ENCODE measurements around the gene B4GALT5.

Gene B4GALT5

GRCh38 chr20:49602345-49603208 is 111.1 kb downstream of the B4GALT5 start:
- DNase-seq, result no peak

GRCh38 chr20:49601153-49601924 is 112.3 kb downstream of the B4GALT5 start:
- no peak for DNase-seq

- DNase-seq, result no peak
Observed at GRCh38 chr20:49599746-49600113, 113.9 kb downstream of the B4GALT5 start.

GRCh38 chr20:49597825-49598395 is 115.8 kb downstream of the B4GALT5 start:
- DNase-seq, result no peak

GRCh38 chr20:49595811-49596561 is 117.7 kb downstream of the B4GALT5 start:
- no peak for DNase-seq

- no peak for DNase-seq
Observed at GRCh38 chr20:49595346-49595745, 118.3 kb downstream of the B4GALT5 start.

- DNase-seq, result no peak
Observed at GRCh38 chr20:49594931-49595315, 118.8 kb downstream of the B4GALT5 start.

GRCh38 chr20:49594143-49594930 is 119.3 kb downstream of the B4GALT5 start:
- peak; percentile 62 for DNase-seq

GRCh38 chr20:49593466-49594142 is 120.1 kb downstream of the B4GALT5 start:
- DNase-seq, result no peak

- no peak for DNase-seq
Observed at GRCh38 chr20:49592120-49592519, 121.6 kb downstream of the B4GALT5 start.

- DNase-seq, result no peak
Observed at GRCh38 chr20:49591217-49591865, 122.3 kb downstream of the B4GALT5 start.

GRCh38 chr20:49590163-49591017 is 123.3 kb downstream of the B4GALT5 start:
- DNase-seq, result no peak

- DNase-seq, result no peak
Observed at GRCh38 chr20:49589747-49590146, 123.9 kb downstream of the B4GALT5 start.

GRCh38 chr20:49587111-49587570 is 126.5 kb downstream of the B4GALT5 start:
- no peak for DNase-seq

- DNase-seq, result no peak
Observed at GRCh38 chr20:49585585-49586245, 128.0 kb downstream of the B4GALT5 start.

- DNase-seq, result no peak
Observed at GRCh38 chr20:49584418-49585382, 129.0 kb downstream of the B4GALT5 start.

GRCh38 chr20:49583669-49584417 is 129.8 kb downstream of the B4GALT5 start:
- DNase-seq, result no peak

- no peak for DNase-seq
Observed at GRCh38 chr20:49583343-49583668, 130.4 kb downstream of the B4GALT5 start.
